ENCODE results near the gene COL17A1.

DNA sequence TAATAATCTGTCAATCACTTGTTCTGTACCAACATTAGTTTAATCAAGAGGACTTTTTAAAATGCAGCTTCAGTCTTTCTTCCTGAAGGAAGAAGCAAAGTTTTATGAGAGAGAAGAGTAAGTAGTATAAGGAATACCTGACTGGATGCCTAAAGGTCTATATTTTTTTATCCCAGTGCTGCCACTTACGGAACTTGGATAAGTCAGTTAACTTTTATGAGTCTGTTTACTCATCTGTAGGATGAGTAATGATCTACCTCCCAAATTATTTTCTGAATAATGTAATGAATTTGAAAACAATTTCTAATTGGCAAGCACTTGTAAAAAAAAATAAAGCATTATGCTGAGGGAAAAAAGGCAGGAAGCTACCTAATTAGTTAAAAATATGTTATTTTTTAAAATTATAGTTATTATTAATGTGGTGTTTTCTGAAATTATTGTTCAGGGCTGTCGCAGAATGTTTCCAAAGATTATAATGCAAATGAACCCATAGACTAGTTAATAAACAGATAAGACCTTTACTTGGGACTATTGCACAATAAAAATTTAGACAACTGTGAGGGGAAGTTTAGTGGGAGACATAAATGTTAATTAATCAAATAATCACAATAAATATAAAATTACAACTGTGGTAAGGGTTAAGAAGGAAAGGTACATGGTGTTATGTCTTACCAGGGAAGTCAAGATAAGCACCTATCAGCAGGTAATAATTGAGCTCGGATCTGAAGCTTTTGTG, 94.1 kb downstream of the COL17A1 start:
- TF ChIP-seq ZNF350 (CRISPR knock-in tag; IDR thresholded peaks at IDR 0.05; ENCODE audit: borderline replicate concordance, low read depth) (no peak), SRY (CRISPR knock-in tag; IDR thresholded peaks at IDR 0.05) (no peak), SP1 (IDR thresholded peaks at IDR 0.05) (no peak), SP1 (CRISPR knock-in tag; IDR thresholded peaks at IDR 0.05) (no peak), ZNF607 (CRISPR knock-in tag; IDR thresholded peaks at IDR 0.05; ENCODE audit: borderline replicate concordance) (no peak), POLR2AphosphoS2 (IDR thresholded peaks at IDR 0.05; ENCODE audit: low read depth, low read length) (no peak), EZH2 (conservative IDR thresholded peaks at IDR 0.05; ENCODE audit: low read depth, low read length) (no peak), POLR2A (IDR thresholded peaks at IDR 0.05; ENCODE audit: insufficient read depth in 1 of 2, low read depth in 2 of 2, low read length in 2 of 2) (no peak), ELF4 (CRISPR knock-in tag; IDR thresholded peaks at IDR 0.05; ENCODE audit: borderline replicate concordance) (no peak), ERF (CRISPR knock-in tag; IDR thresholded peaks at IDR 0.05) (no peak), ZBTB46 (CRISPR knock-in tag; IDR thresholded peaks at IDR 0.05; ENCODE audit: borderline replicate concordance) (no peak)
- TF ChIP-seq, protein P1, sequence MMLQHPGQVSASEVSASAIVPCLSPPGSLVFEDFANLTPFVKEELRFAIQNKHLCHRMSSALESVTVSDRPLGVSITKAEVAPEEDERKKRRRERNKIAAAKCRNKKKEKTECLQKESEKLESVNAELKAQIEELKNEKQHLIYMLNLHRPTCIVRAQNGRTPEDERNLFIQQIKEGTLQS (CRISPR knock-in tag; IDR thresholded peaks at IDR 0.05) = no peak
